HG03175 (cell line): ENCODE measurements around the gene HOXA2.

Experiments
- ATAC-seq: cut with Tn5 transposase; IDR thresholded peaks from one replicate; pipeline ENCODE4 v1.9.1; 2021; ENCODE audit warnings: mild to moderate bottlenecking, moderate library complexity; ENCODE audit not compliant: unreplicated experiment

Gene HOXA2

DNA sequence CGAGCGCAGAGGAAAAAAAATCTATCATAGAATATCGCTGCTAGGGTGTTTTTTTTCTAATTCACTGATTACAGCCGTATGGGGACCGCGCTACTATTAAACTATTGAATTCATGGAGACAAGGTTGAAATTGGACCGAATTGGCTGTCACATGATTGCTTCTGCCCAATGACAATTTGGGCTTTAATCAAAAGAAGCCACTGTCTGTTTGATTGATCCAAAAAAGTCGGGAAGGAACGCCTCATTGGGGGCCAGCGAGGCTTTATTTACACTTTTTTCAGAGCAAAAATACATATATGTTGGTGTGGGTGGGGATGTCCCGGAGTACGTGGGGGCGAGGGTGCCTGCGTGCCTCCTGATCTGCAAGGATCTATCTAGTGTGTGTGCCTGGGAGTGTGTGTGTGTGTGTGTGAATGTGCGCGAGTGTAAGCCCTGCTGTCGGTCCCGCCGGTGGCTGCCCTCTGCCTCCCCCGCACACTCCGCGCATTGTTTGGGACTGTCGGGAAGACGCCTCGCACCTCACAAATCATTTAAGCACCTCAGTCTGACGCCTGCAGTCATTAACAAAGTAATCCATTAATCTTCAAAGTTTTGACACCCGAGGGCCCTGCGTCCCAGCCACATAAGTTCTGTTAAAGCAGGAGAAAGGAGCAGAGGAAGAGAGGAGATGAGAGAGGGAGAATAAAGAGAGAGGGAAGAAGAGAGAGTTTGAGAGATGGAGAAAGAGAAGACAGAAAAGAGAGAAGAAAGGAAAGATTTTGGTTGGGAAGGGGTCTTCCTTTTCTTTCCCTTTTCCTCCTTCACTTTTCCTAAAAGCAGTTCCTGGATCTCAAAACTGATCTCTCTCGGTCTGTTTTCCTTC is at the start of gene HOXA2:
Gene HOXA2 (minus strand): TSS at position 103 of the 862 bp plus-strand sequence. CDS start 183 bp downstream, outside the sequence.
- no peak for ATAC-seq

DNA sequence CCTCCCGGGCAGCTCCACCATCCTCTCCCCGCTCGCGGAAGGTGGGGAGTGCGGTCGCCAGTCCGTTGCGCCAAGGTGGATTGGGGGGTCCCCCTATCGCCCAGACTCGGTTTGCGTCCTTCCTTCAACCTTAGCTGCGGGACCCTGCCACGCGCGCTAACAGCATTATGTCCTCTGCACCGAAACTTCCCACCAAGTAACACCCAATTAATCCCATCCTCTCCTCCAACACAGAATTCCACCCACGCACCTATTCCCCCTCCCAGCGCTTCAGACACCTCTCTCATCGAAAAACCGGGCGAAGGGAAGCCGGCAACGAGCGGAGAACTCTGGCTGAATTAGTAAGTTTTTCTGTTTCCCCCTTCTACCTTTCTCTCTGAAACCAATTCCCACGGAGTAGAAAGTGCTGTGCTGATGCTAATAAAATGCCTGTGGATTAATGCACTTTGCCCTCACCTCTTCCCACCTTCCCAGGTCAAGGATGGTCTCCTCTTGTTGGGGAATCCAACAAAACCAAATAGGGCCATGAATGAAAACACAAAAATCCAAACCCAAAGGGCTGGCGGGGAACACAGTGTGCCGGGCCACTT is 49.0 kb upstream of the HOXA2 start:
- ATAC-seq, result no peak

DNA sequence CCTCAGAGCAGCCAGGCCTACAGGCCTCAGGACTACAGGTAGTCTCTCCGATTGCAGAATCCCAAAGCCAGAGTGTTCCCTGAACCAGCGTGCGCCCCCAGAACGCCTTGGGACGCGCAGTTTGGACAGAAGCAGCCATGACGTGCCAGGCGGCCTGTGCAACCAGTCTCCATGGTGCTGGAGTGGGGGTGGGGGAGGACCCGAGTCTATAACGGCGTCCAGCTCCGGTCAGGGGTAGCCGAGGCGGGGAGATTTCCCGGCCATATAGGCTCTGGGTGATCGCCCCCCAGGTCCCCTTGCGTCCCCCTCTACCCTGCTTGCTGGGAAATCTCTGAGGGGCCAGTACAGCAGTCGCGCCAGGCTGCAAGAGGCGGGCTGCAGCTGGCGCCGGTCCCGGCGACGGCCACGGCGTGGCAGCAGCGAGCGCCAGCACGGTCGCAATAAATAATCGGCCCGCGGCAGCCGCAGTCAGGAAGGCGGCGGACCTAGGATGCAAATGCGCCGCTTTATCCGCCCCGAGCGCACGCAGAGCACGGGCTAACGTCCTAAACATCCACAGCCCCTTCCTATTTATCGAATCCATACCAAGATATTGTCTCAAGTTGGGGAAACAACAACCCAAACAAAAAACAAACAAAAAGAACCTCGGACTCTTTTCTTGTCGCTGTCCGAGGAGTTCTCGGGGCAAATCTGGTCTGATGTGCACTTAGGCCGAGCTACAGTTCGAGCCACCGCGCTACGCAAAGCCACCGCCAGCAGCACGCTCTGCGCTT is 48.3 kb upstream of the HOXA2 start:
- ATAC-seq, result peak; percentile 91

- ATAC-seq, result no peak
These were observed 47.5 kb upstream of the HOXA2 start for GRCh38 chr7:27149842-27150567.

DNA sequence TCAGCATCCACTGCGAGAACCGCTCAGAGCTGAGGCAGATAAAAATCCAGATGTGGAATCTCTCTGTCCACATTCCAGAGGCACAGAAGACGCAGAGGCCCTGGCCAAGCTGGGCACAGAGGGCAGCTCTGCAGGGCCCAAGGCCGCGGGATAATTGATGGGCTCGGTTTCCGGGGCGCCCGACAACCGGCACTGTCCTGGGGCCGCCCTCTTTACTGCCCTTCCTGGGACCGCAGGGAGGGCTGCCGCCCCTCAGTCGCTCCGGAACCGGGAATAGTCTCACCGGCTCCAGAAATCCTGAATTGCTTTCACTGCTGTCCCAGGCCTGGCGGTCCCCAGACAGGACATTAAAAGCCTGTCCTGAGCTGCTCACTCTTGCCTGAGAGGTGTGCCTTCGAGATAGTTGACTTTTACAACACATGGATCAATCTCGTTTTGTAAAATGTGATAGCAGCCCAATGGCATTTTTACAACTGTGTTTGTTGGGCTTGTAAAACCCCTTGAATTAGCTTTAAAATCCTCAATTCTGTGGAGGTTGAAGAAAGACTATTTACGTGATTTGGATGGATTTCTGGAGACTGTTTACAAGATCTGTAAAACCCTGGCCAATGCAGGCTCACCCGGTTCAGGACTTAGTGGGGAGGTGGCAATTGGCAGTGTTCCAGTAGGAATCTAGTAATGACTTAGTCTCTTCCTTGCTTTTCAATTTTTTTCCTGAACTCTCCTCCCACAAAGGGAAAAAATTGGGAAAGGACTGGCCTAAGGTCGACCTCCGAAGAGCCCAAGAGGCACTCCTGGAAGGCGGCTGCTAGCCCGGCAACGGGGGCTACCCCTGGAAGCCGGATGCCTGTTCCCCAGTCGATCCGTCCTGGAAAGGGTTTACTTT is 46.5 kb upstream of the HOXA2 start:
- no peak for ATAC-seq

GRCh38 chr7:27148031-27148755 is 45.7 kb upstream of the HOXA2 start:
- no peak for ATAC-seq

DNA sequence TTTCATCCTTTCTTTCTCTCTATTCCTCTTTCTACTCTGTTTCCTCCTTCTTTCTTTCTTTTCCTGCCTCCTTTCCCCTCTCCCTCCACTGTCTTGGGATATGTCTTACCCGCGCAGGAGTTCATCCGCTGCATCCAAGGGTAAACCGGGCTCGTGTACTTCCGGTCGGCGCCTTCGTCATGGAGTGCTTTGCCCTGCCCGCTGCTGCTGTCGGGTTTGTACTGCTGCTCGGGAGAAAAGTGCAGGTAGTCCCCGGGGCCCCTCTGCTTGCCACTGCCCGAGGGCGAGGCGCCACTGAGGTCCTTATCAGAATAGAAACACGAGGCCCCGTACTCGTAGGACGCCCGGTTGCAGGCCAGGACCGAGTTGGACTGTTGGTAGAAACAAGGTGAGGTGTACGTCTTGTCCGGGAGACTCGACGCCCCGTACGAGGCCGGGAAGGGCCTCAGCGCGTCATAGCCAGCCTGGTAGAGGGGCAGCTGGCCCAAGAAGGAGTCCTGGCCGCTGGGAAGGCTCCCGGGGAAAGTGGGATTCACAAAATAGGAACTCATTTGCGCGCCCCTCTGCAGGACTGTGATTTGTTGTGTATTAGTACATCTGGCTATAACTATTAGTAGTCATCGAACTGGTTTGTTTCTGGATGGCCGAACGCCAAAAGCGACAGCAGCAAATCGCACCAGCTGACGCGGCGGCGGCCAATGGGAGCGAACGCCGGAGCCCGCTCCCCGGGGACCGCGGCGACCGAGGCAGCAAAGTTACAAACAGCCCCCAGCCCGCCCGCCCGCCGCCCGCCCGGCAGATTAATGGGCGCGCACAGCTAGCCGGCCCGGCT is 44.9 kb upstream of the HOXA2 start, which contains the start of gene HOXA6:
Gene HOXA6 (minus strand): TSS at position 576 of the 832 bp plus-strand sequence. CDS start 25 bp downstream, at position 551.
- ATAC-seq, result no peak

DNA sequence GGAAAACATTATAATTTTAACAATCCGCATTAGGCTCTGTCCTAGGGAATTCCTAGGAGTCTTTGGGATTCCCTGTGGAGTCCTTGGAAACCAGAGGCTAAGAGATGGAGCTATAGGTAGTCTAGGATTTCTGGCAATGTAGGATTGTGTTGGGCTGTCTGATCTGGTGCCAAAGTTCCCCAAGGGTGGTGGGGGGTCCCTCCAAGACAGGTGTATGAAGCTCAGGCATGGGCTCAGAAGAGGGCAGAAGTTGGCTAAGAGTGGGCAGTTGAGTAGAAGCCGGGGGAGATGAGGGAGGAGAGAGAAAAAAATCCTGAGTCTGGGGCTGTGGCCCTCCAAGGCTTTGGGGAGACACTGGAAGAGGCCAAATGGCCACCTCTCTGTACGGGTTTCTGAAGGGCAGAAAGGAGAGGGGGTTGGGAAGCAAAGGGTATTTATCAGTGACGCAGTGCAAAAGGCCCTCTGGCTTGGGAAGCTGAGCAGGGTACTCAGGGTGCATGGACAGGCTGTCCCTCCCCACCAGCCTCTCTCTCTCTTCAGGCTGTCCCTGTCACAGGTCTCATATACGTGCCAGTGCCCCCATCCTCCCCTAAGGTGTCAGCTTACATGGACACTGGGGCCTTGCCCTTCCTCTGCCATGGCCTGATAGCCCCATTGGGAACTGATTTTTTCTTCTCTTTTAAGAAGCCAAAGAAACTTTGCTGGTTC is 44.2 kb upstream of the HOXA2 start:
- no peak for ATAC-seq

GRCh38 chr7:27145914-27146412 is 43.5 kb upstream of the HOXA2 start:
- no peak for ATAC-seq

GRCh38 chr7:27145165-27145913 is 42.9 kb upstream of the HOXA2 start:
- ATAC-seq, result no peak

GRCh38 chr7:27144781-27145164 is 42.3 kb upstream of the HOXA2 start:
- no peak for ATAC-seq

GRCh38 chr7:27143950-27144780 is 41.7 kb upstream of the HOXA2 start:
- no peak for ATAC-seq

GRCh38 chr7:27143023-27143949 is 40.8 kb upstream of the HOXA2 start, which contains the start of gene HOXA5:
Gene HOXA5, minus strand, starts transcription at chr7:27143681. Its CDS starts 74 bp downstream, at chr7:27143607.
- peak; percentile 71 for ATAC-seq

DNA sequence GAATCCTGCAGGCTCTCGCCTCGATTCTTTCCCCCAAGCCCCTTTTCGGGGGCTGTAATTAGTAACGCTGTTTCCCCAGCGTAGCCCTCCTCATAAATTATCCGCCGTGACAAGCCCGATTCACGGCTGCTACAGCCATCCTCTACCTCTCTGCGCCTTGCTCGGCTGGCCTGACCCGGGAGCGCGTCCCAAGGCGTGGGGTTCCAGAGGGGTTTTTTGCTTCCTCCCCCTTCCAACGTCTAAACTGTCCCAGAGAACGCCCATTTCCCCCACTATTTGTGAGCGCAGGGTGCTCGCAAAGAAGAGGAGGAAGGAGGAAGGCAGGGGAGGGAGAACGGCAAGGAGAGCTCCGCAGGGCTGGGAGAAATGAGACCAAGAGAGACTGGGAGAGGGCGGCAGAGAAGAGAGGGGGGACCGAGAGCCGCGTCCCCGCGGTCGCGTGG is 40.1 kb upstream of the HOXA2 start:
- ATAC-seq, result no peak
